Endothelial cell of umbilical vein (primary cell): ENCODE data around the gene SEMA4A. TPM values are rescaled to one million over a fixed set of nuclear protein-coding genes. Genes with fewer than 3 reads are reported as not detected.

Experiments
- BruUV-seq: library from RNA; stranded (reverse); fragments of 400-500 nt; replicated peaks from 2 replicates; lab custom pipeline; 2021; lab: Mats Ljungman, UMichigan
- CTCF ChIA-PET: fragments of 300-600, 350-600 bp; sonication (Branson Sonifier 250); formaldehyde crosslinking; loops from one replicate; lab custom pipeline; 2021; ENCODE audit warnings: antibody characterized with exemption, inconsistent platforms; lab: Charles Lee
- POLR2A ChIA-PET: fragments of 300-600, 350-600 bp; sonication (Branson Sonifier 250); formaldehyde crosslinking; loops from one replicate; lab custom pipeline; 2021; ENCODE audit warnings: antibody characterized with exemption, inconsistent platforms; lab: Charles Lee
- DNase-seq: peaks from one replicate; pipeline ENCODE4 v3.0.0-alpha.2; 2011; ENCODE audit warnings: low read depth, low spot score
- FAIRE-seq: peaks from 2 replicates; lab custom pipeline; 2011; peaks lifted over from hg19 to GRCh38; lab: Jason Lieb, UNC
- H2AFZ ChIP-seq: 2 replicates; pipeline ENCODE4 v1.6.0; 2012; ENCODE audit warnings: low read depth, low read length, control low read depth, inconsistent platforms
- H3K27ac ChIP-seq: 2 replicates; pipeline ENCODE4 v1.5.1; 2011; ENCODE audit warnings: low read depth, mild to moderate bottlenecking, control low read depth, low read length, moderate library complexity; ENCODE audit not compliant: insufficient read depth
- H3K27me3 ChIP-seq, 2 experiments: 2 replicates each; pipeline versions ENCODE4 v1.6.0 to v1.6.1; 2011; ENCODE audit warnings: low read length in 2 of 2, mixed read lengths in 1 of 2; ENCODE audit not compliant: control insufficient read depth in 2 of 2, insufficient read depth in 2 of 2
- H3K36me3 ChIP-seq, 2 experiments: 2 replicates in 1 of 2; 3 replicates in 1 of 2; pipeline ENCODE4 v1.5.1; 2011; ENCODE audit warnings: low read length in 2 of 2, mild to moderate bottlenecking in 1 of 2, moderate library complexity in 1 of 2; ENCODE audit not compliant: control insufficient read depth in 2 of 2, insufficient read depth in 2 of 2; ENCODE audit errors: extremely low read depth in 1 of 2
- H3K4me1 ChIP-seq: 3 replicates; pipeline ENCODE4 v1.5.1; 2011; ENCODE audit warnings: mild to moderate bottlenecking, low read length; ENCODE audit not compliant: control insufficient read depth, insufficient read depth; ENCODE audit errors: extremely low read depth
- H3K4me2 ChIP-seq: 2 replicates; pipeline ENCODE4 v1.6.1; 2011; ENCODE audit warnings: low read length, control low read depth, mixed read lengths; ENCODE audit not compliant: insufficient read depth
- H3K4me3 ChIP-seq, 3 experiments: fragments of 200-600 bp in 1 of 3; sonication (generic), shearing (Covaris generic) in 1 of 3; replicated peaks in 1 of 3; 2 replicates each; pipeline ENCODE4 v1.5.1; 2011 to 2016; ENCODE audit warnings: control low read depth in 3 of 3, low read length in 3 of 3, mild to moderate bottlenecking in 2 of 3, inconsistent platforms in 1 of 3, low read depth in 1 of 3, moderate library complexity in 1 of 3; ENCODE audit not compliant: insufficient read depth in 1 of 3
- H3K79me2 ChIP-seq: 2 replicates; pipeline ENCODE4 v1.6.0; 2012; ENCODE audit warnings: low read length, inconsistent platforms; ENCODE audit not compliant: control insufficient read depth, insufficient read depth
- H3K9ac ChIP-seq: replicated peaks from 2 replicates; pipeline ENCODE3; 2011; ENCODE audit warnings: low read length, control low read depth; ENCODE audit not compliant: insufficient read depth; ENCODE audit errors: extremely low read depth
- H3K9me1 ChIP-seq: replicated peaks from 3 replicates; pipeline ENCODE4 v1.6.0; 2011; ENCODE audit warnings: mild to moderate bottlenecking, low read length; ENCODE audit not compliant: control insufficient read depth, insufficient read depth; ENCODE audit errors: extremely low read depth
- H3K9me3 ChIP-seq: replicated peaks from 2 replicates; pipeline ENCODE4 v1.5.1; 2012; ENCODE audit warnings: low read length, inconsistent platforms; ENCODE audit not compliant: control insufficient read depth, insufficient read depth
- H4K20me1 ChIP-seq: replicated peaks from 2 replicates; pipeline ENCODE3; 2011; ENCODE audit warnings: mild to moderate bottlenecking, low read length; ENCODE audit not compliant: control insufficient read depth, insufficient read depth; ENCODE audit errors: extremely low read depth
- EZH2 ChIP-seq: IDR thresholded peaks from 2 replicates; pipeline ENCODE4 v1.6.1; 2012; ENCODE audit warnings: borderline replicate concordance, low read depth, mild to moderate bottlenecking, moderate library complexity, low read length, inconsistent platforms; ENCODE audit not compliant: severe bottlenecking
- FOS ChIP-seq: IDR thresholded peaks from 2 replicates; pipeline ENCODE4 v1.6.1; 2011; ENCODE audit warnings: mild to moderate bottlenecking, low read length, moderate library complexity, borderline replicate concordance; ENCODE audit not compliant: insufficient read depth
- GATA2 ChIP-seq: IDR thresholded peaks from 2 replicates; pipeline ENCODE4 v1.7.0; 2011; ENCODE audit warnings: low read depth, mild to moderate bottlenecking, moderate library complexity, mixed read lengths, low read length; ENCODE audit not compliant: insufficient read length, insufficient read depth
- JUN ChIP-seq: IDR thresholded peaks from 2 replicates; pipeline ENCODE4 v1.6.1; 2011; ENCODE audit warnings: borderline replicate concordance, low read depth; ENCODE audit not compliant: insufficient read length, insufficient read depth
- MYC ChIP-seq: IDR thresholded peaks from one replicate; pipeline ENCODE4 v1.6.1; 2011; ENCODE audit warnings: mild to moderate bottlenecking, low read depth, low read length
- POLR2A ChIP-seq: IDR thresholded peaks from 2 replicates; pipeline ENCODE4 v1.6.1; 2012; ENCODE audit warnings: low read depth, mild to moderate bottlenecking, control low read depth, low read length
- POLR2AphosphoS5 ChIP-seq: IDR thresholded peaks from 2 replicates; pipeline ENCODE4 v1.6.1; 2012; ENCODE audit warnings: low read depth, mild to moderate bottlenecking, control low read depth, low read length, moderate library complexity; ENCODE audit not compliant: insufficient read depth
- dilution Hi-C: fragments of 300-500 bp; cut with MboI; formaldehyde crosslinking; loops from one replicate; pipeline ENCODE4 v1.15.0; 2019; ENCODE audit warnings: low sequenced_read_pairs; ENCODE audit not compliant: extremely low pct_ligation_motif_present
- intact Hi-C: fragments of 100-400 bp; cut with micrococcal nuclease; formaldehyde crosslinking; loops from one replicate; pipeline ENCODE4 v1.10.0; 2022
- polyA plus RNA-seq, 4 experiments: library from polyadenylated mRNA; depleted of rRNA in 3 of 4; stranded (reverse) in 3 of 4; unstranded in 1 of 4; fragments of >200 nt; gene quantifications; 2 replicates each; pipeline versions ENCODE4 v1.2.1 to v1.2.3, GENCODE V29; 2011 to 2012; ENCODE audit warnings: missing spikeins in 1 of 4
- total RNA-seq: library from RNA; stranded (reverse); gene quantifications from 2 replicates; pipeline ENCODE4 v1.2.3, GENCODE V29; 2021
- TF ChIP-seq, protein P1 (sequence below), 2 donors: IDR thresholded peaks; 1 replicate in 1 of 2; 2 replicates in 1 of 2; pipeline ENCODE4 v1.5.1; 2011; ENCODE audit warnings: low read length in 2 of 2, mild to moderate bottlenecking in 2 of 2, moderate library complexity in 2 of 2, control low read depth in 1 of 2, inconsistent platforms in 1 of 2, low read depth in 1 of 2; ENCODE audit not compliant: insufficient read depth in 1 of 2; ENCODE audit errors: extremely low read depth in 1 of 2
- TF ChIP-seq, protein P2 (sequence below): IDR thresholded peaks from 2 replicates; pipeline ENCODE4 v1.6.1; 2011; ENCODE audit not compliant: insufficient read depth, insufficient read length

Gene SEMA4A
- total and polyA plus RNA-seq, 2 donors (not counting 3 experiments of a cell fraction or from before 2014, with no cell fraction given), result 1.5 to 1.6 TPM

DNA sequence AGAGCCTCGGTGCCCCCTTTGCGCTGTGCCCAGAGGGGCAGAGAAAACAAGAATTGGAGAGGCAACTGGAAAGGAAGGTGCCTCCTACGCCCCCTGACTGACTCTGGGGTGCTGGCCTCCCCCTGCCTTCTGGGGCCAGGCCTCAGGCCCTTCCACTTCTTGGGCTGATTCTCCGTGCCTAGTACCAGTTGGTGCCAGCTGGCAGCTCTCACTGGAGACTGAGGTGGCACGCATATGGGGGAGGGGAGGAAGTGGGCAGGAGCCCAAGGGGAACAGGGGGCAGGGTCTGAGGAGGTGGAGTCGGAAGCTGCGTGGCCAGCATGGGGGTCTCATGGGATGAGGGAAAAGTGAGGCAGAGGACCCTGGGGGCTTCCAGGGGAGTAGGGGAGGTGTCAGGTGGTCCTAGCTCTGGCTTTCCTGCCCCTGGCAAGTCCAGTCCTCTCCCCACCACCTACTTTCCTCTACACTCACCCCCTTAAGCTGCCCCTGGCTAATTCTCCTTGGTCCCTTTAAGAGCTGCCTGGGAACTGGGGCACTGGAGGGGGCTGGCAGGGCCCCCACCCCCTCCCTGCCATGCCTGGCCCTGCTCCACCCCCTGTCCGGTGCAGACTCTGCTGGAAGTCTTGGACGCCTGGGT is 6.5 kb upstream of the SEMA4A start:
- dilution Hi-C loops, result no loop called here
- peak overlapping the region; percentile 18 for H3K27ac ChIP-seq
- no peaks in the 10 kb centered on the region for H3K27me3 ChIP-seq
- no peaks in the 10 kb centered on the region for H3K79me2 ChIP-seq
- POLR2A ChIA-PET, result interaction anchor here (1.3 to 2.4 kb wide), 2 partner anchors 66 to 78 kb away, joined by 3 to 6 read pairs; partner anchors contain the start of gene PMF1
- H3K4me2 ChIP-seq, result peak overlapping the region; percentile 18
- H2AFZ ChIP-seq, result peak overlapping the region; percentile 54
- H3K4me1 ChIP-seq, result peaks cover 24% of the 10 kb centered on the region
- peak; percentile 60 for DNase-seq
- TF ChIP-seq POLR2A (no peak), POLR2AphosphoS5 (no peak), EZH2 (no peak), MYC (no peak), JUN (no peak), GATA2 (no peak), FOS (no peak)
- TF ChIP-seq, protein P1, sequence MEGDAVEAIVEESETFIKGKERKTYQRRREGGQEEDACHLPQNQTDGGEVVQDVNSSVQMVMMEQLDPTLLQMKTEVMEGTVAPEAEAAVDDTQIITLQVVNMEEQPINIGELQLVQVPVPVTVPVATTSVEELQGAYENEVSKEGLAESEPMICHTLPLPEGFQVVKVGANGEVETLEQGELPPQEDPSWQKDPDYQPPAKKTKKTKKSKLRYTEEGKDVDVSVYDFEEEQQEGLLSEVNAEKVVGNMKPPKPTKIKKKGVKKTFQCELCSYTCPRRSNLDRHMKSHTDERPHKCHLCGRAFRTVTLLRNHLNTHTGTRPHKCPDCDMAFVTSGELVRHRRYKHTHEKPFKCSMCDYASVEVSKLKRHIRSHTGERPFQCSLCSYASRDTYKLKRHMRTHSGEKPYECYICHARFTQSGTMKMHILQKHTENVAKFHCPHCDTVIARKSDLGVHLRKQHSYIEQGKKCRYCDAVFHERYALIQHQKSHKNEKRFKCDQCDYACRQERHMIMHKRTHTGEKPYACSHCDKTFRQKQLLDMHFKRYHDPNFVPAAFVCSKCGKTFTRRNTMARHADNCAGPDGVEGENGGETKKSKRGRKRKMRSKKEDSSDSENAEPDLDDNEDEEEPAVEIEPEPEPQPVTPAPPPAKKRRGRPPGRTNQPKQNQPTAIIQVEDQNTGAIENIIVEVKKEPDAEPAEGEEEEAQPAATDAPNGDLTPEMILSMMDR (IDR thresholded peaks at IDR 0.05; ENCODE audit: extremely low read depth in 1 of 2, insufficient read depth in 1 of 2, low read depth in 1 of 2, low read length in 2 of 2), result no peak
- TF ChIP-seq, protein P2, sequence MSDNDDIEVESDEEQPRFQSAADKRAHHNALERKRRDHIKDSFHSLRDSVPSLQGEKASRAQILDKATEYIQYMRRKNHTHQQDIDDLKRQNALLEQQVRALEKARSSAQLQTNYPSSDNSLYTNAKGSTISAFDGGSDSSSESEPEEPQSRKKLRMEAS, result no peak
- peak overlapping the region; percentile 17 for H3K9ac ChIP-seq
- H3K36me3 ChIP-seq, result no peaks in the 10 kb centered on the region
- H3K9me3 ChIP-seq, result no peaks in the 10 kb centered on the region
- no peak for FAIRE-seq
- CTCF ChIA-PET, result interaction anchor here (0.5 to 14.2 kb wide), 13 partner anchors 9 to 80 kb away, joined by 3 to 489 read pairs (median 7); partner anchors contain the start of genes PMF1 and SLC25A44
- no peak overlapping the region for H3K4me3 ChIP-seq
- no peaks in the 10 kb centered on the region for H4K20me1 ChIP-seq
- no peaks in the 10 kb centered on the region for H3K9me1 ChIP-seq
- no TSS peak for BruUV-seq
- intact Hi-C loops, result loop anchor here (1.0 kb wide), 5 partner anchors 46 to 172 kb away; partner anchors contain the start of gene PMF1
